ENCODE data around the gene TSN. TPM values are rescaled to one million over a fixed set of nuclear protein-coding genes. Genes with fewer than 3 reads are reported as not detected.
"Not testable (repeated sequence)": the region's sequence is repeated elsewhere in the genome, so short reads cannot be mapped to it uniquely, and the experiment has no call there.

The TSN gene
- total RNA-seq, 1 experiment from 2014 or later = 58.5 TPM

DNA sequence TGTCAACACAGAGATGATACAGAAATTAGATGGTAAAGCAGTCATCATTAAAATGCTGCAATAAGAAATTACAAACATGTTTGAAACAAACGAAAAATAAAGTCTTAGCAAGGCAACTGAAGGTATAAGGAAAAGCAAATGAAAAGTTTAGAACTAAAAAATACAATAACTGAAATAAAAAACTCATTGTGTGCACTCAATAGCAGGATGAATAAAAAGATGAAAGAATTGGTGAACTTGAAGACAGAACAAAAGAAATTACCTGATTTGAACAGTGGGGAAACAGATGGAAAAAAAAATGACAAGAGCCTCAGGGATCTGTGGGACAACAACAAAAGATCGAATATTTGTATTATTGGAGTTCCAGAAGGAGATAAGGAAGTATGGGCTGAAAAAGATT lies 46.5 kb downstream of the TSN start:
- no peak for DNase-seq (ENCODE audit: low spot score)

DNA sequence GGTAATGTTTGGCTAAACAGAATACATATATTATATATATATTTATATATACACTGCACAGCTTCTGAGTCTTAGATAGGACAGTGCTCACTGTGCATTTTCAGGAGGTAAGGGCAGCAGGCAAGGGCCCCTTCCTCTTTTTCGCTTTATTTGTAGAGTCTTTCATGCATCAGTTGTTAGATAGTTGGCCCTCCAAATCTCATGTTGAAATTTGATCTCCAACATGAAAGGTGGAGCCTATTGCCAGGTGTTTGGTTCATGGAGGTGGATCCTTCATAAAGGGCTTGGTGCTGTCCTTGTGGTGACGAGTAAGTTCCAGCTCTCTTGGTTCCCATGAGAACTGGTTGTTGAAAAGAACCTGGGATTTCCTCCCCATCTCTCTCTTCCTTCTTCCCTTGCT lies 48.1 kb downstream of the TSN start:
- no peak for DNase-seq (ENCODE audit: low spot score)

DNA sequence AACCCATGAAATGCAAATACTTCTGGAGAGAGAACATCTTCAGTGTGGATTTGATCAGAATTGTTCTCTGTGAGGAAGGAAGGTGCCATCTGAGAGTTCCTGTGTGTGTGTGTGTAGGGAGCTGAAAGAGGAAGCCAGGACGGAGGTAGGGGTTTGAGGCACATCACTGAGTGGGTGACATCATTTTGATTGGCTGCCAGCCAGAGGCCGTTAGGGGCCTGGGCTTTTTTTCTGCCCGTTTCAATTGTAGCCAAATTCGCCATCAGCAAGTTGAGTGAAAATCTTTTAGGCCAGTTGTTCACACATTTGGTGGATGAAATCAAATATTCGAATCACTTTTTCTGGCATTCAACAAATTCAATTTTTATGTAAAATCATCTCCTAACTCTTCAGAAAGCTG lies 48.9 kb downstream of the TSN start:
- peak; percentile 48 for DNase-seq (ENCODE audit: low spot score)

GRCh38 chr2:121804997-121805765 lies 49.7 kb downstream of the TSN start:
- DNase-seq (ENCODE audit: low spot score) = no peak

GRCh38 chr2:121805766-121806143 lies 50.3 kb downstream of the TSN start:
- no peak for DNase-seq (ENCODE audit: low spot score)

- not testable (repeated sequence) for DNase-seq (ENCODE audit: low spot score)
These were observed 52.3 kb downstream of the TSN start for GRCh38 chr2:121807771-121808170.

DNA sequence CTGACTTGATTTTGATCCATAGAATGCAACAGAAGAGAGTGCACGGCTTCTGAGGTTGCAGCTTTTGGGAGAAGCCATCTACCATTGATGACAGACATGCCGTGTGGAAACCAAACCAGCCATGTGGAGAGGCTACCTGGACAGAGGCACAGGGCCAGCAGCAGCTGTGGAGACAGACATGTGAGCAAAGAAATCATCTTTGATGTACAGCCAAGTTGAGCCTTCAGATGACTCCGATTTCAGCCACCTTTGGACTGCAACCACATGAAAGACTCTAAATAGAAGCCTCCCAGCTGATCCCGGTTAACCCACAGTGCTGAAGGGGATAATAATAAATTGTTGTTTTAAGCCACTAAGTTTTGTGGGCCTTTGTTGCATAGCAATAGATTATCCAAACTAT lies 54.2 kb downstream of the TSN start:
- DNase-seq (ENCODE audit: low spot score) = no peak

GRCh38 chr2:121810959-121811853 lies 55.8 kb downstream of the TSN start:
- DNase-seq (ENCODE audit: low spot score) = peak; percentile 68

DNA sequence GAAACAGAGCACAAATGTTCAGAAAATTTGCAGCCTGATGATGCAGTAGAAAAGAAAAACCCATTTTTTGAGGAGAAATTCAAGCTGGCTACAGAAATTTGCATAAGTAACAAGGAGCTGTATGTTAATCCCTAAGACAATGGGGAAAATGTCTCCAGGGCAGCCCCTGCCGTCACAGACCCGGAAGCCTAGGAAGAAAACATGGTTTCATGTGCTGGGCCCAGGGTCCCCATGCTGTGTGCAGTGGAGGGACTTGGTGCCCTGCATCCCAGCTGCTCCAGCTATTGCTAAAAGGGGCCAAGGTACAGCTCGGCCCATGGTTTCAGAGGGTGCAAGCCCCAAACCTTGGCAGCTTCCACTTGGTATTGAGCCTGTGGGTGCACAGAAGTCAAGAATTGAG lies 57.6 kb downstream of the TSN start:
- not testable (repeated sequence) for DNase-seq (ENCODE audit: low spot score)

GRCh38 chr2:121815216-121815615 lies 59.8 kb downstream of the TSN start:
- no peak for DNase-seq (ENCODE audit: low spot score)

DNA sequence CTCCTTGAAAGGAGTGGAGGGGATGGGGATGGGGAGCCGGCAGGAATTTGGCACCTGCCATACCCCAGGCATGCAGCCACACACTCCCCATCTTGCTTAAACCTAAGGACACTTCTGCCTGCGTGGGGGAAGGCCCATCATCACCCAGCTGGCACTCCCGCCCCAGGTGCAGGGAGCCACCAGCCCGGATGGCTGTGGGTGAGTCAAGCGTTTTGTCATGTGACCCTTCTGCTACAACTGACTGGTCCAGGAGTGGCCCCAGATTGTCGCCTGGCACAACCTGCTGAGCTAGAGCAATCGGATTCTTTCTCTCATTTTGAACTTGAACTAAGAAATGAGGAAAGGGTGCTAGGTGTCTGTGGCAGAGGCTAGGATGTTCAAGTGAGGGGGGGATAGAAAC lies 61.3 kb downstream of the TSN start:
- DNase-seq (ENCODE audit: low spot score) = no peak

DNA sequence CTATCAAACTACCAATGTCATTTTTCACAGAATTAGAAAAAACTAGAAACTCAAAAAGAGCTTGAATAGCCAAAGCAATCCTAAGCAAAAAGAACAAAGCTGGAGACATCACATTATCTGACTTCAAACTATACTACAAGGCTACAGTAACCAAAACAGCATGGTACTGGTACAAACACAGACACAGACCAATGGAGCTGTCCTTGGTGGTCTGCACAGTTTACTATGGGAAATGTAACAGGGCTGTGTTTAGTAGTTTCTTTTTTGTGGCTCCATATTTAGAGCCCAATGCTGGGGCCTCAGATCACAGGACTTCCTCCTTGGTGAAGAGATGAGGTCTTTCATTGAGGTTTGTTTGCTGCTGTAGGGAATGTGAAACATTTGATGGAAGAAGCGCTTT lies 61.9 kb downstream of the TSN start:
- DNase-seq (ENCODE audit: low spot score) = not testable (repeated sequence)

Other genes with a start within 250 kb of the TSN start
- not detected in 2 replicates for gene RNU4ATAC, start 224.8 kb upstream of the TSN start, total RNA-seq (2014; rRNA removed; shearing (Covaris generic))
- gene CLASP1, start 106.2 kb upstream of the TSN start, total RNA-seq (2014; rRNA removed; shearing (Covaris generic)) = 29.2 and 33.6 TPM in 2 replicates
- gene NIFK, start 18.8 kb upstream of the TSN start, total RNA-seq (2014; rRNA removed; shearing (Covaris generic)) = 53.6 and 65.0 TPM in 2 replicates